ENCODE results near the gene ZNF24. TPM values are rescaled to one million over a fixed set of nuclear protein-coding genes. Genes with fewer than 3 reads are reported as not detected.

ZNF24 gene
- 29.7 TPM for polyA plus RNA-seq (2012; ENCODE audit: insufficient read depth, insufficient read length, low read depth)

- Histone ChIP-seq H3K36me3 (peaks cover 13% of the 10 kb centered on the region), H3K4me3 (ENCODE audit: low read depth, low read length) (peak within 1 kb of the TSS; percentile 77), H3K27me3 (no peaks in the 10 kb centered on the region), H3K4me1 (no peaks in the 10 kb centered on the region), H3K9me3 (no peaks in the 10 kb centered on the region)
- TF ChIP-seq, protein P1, sequence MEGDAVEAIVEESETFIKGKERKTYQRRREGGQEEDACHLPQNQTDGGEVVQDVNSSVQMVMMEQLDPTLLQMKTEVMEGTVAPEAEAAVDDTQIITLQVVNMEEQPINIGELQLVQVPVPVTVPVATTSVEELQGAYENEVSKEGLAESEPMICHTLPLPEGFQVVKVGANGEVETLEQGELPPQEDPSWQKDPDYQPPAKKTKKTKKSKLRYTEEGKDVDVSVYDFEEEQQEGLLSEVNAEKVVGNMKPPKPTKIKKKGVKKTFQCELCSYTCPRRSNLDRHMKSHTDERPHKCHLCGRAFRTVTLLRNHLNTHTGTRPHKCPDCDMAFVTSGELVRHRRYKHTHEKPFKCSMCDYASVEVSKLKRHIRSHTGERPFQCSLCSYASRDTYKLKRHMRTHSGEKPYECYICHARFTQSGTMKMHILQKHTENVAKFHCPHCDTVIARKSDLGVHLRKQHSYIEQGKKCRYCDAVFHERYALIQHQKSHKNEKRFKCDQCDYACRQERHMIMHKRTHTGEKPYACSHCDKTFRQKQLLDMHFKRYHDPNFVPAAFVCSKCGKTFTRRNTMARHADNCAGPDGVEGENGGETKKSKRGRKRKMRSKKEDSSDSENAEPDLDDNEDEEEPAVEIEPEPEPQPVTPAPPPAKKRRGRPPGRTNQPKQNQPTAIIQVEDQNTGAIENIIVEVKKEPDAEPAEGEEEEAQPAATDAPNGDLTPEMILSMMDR (IDR thresholded peaks at IDR 0.05; ENCODE audit: low read depth, low read length): no peak
- DNase-seq: peak; percentile 92
These were observed at the start of gene ZNF24 for GRCh38 chr18:35343936-35344735. Gene ZNF24 (minus strand): TSS chr18:35344420. CDS start chr18:35340650, 3,770 bp downstream.

- Histone ChIP-seq H3K4me1 (no peaks in the 10 kb centered on the region), H3K4me3 (ENCODE audit: low read depth, low read length) (no peak overlapping the region), H3K9me3 (no peaks in the 10 kb centered on the region), H3K36me3 (no peaks in the 10 kb centered on the region), H3K27me3 (no peaks in the 10 kb centered on the region; the same call in 1 of the 2 replicates)
- no peak for DNase-seq
- TF ChIP-seq, protein P1 (IDR thresholded peaks at IDR 0.05; ENCODE audit: low read depth, low read length): no peak
These were observed 49.5 kb upstream of the ZNF24 start for GRCh38 chr18:35393716-35394115.

DNA sequence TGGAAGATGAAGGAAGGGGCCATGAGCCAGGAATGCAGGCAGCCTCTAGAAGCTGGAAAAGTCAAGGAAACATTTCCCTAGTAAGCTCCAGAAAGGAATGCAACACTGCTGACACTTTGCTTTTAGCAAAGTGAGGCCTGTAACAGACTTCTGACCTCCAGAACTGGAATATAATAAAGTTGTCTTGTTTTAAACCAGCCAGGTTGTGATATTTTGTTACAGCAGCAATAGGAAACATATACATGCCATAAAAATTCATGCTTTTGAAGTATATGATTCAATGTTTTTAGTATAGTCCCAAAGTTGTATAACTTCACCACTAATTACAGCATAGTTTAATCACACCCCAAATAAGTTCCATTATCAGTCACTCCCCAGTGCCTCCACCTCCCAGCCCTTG, 48.2 kb upstream of the ZNF24 start:
- Histone ChIP-seq H3K4me1 (no peaks in the 10 kb centered on the region), H3K27me3 (no peaks in the 10 kb centered on the region; the same call in 1 of the 2 replicates), H3K9me3 (no peaks in the 10 kb centered on the region), H3K4me3 (ENCODE audit: low read depth, low read length) (no peak overlapping the region), H3K36me3 (no peaks in the 10 kb centered on the region)
- TF ChIP-seq, protein P1 (IDR thresholded peaks at IDR 0.05; ENCODE audit: low read depth, low read length): no peak
- no peak for DNase-seq

DNA sequence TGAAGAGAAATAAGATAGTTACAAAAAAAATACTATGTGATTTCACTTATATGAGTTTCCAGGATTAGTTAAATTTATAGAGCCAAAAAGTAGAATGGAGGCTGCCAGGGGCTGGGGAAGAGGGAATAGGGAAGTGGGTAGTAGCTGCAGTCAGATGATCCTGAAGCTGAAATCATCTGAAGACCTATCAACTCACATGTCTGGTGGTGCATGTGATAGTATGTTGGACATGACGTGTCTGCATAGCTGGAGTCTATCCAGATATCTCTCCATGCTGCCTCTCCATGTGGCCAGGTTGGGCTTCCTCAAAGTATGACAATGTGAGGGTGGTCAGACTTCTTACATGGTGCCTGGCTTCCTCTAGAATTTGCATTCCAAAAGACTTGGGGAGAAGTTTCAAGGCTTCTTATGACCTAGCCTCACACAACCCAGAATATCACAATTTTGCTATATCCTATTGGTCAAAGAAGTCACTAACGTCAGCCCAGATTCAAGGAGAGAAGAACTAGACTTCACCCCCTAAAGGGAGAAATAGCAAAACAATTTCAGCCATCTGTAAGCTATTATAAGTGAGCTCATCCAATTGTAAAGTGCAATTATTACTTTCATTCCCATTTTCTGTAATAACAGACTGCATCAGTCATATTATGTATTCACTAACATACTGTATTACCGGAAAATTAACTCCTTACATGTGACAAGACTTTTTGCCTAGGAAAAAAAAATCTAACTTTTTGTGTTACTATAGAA, 46.9 kb upstream of the ZNF24 start:
- TF ChIP-seq, protein P1 (IDR thresholded peaks at IDR 0.05; ENCODE audit: low read depth, low read length): no peak
- H3K4me1 ChIP-seq: no peaks in the 10 kb centered on the region
- no peaks in the 10 kb centered on the region; the same call in 1 of the 2 replicates for H3K27me3 ChIP-seq
- H3K36me3 ChIP-seq: no peaks in the 10 kb centered on the region
- H3K9me3 ChIP-seq: no peaks in the 10 kb centered on the region
- no peak for DNase-seq
- no peak overlapping the region for H3K4me3 ChIP-seq (ENCODE audit: low read depth, low read length)

DNA sequence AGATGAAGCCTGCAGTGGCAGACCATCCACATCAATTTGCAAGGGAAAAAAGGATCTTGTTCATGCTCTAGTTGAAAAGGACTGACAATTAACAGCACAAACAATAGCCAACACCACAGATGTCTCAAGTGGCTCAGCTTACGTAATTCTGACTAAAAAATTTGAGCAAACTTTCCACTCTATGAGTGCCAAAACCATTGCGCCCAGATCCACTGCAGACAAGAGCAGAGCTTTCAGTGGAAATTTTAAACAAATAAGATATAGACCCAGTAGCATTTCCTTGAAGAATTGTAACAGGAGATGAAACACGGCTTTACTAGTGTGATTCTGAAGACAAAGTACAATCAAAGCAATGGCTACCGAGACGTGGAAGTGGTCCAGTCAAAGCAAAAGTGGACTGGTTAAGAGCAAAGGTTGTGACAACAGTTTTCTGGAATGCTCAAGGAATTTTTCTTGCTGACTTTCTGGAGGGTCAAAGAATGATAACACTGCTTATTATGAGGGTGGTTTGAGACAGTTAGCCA, 44.9 kb upstream of the ZNF24 start:
- TF ChIP-seq, protein P1 (IDR thresholded peaks at IDR 0.05; ENCODE audit: low read depth, low read length): no peak
- no peak for DNase-seq
- Histone ChIP-seq H3K4me1 (no peaks in the 10 kb centered on the region), H3K9me3 (no peaks in the 10 kb centered on the region), H3K36me3 (no peaks in the 10 kb centered on the region), H3K4me3 (ENCODE audit: low read depth, low read length) (no peak overlapping the region), H3K27me3 (no peaks in the 10 kb centered on the region; the same call in 1 of the 2 replicates)
